Breast epithelium (tissue), 3 donors: ENCODE measurements around the gene GNB1L.

Source experiments
- CTCF ChIP-seq, 3 donors: fragments of 450-650 bp; IDR thresholded peaks; one replicate each; pipeline ENCODE4 v1.5.1; 2016 to 2017; ENCODE audit warnings: antibody characterized with exemption in 3 of 3, mild to moderate bottlenecking in 3 of 3, moderate library complexity in 3 of 3
- POLR2A ChIP-seq: fragments of 450-650 bp; IDR thresholded peaks from one replicate; pipeline ENCODE4 v1.6.1; 2016; ENCODE audit warnings: antibody characterized with exemption, mild to moderate bottlenecking, moderate library complexity

DNA sequence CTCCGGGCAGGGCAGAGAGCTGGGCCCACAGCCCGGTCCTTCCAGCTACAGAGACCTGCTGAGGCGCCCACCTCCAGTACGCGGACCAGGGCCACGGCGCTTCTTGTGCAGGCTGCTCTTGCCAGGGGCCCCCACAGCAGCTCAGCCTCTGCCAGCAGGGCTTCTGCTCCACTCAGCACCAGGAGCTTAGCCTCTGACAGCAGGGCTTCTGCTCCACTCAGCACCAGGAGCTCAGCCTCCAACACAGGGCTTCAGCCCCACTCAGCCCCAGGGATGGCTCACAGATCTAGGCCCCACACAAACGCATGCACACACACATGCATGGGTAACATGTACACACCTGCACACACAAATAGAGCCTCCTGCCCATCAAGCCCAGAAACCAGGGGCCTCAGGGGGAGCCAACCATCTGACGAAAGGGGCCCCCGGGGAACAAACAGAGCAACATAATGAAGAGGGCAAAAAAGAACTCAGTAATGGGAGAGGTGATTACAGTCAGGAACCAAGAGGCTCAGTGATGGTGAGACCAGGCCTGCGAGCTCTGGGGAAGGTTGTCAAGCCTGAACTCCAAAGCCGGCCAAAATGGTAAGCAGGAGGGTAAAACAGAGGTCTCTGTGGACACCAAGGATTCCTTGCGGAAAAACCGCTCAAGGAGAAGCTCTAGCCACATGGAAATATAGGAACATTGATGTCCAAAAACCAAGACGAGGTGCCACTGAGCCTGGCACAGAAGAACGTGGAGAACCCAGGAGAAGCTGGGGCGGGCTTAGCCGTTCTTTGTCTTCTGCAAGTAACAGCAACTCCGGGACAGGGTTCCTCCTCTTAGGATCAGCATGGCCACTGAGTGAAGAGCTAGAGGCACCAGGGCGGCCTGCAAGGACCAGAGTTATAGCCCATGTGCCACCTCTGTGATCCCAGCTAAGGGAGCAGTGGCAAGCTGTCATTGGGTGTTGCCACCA lies 46.5 kb downstream of the GNB1L start:
- TF ChIP-seq POLR2A (no peak), CTCF (IDR thresholded peaks at IDR 0.05) (no peak)
